GM12864 (cell line): ENCODE data around the gene ENTHD1.

Experiments used
- DNase-seq: peaks from one replicate; pipeline ENCODE4 v3.0.0-alpha.2; 2011; ENCODE audit warnings: low read depth
- H3K4me3 ChIP-seq: 2 replicates; pipeline ENCODE4 v1.5.1; 2011; ENCODE audit warnings: mild to moderate bottlenecking, low read depth, low read length, control low read depth
- CTCF ChIP-seq: IDR thresholded peaks from 2 replicates; pipeline ENCODE4 v1.5.1; 2011; ENCODE audit warnings: low read depth, mild to moderate bottlenecking, moderate library complexity, low read length, control low read depth, inconsistent platforms; ENCODE audit errors: missing control alignments

Gene ENTHD1

DNA sequence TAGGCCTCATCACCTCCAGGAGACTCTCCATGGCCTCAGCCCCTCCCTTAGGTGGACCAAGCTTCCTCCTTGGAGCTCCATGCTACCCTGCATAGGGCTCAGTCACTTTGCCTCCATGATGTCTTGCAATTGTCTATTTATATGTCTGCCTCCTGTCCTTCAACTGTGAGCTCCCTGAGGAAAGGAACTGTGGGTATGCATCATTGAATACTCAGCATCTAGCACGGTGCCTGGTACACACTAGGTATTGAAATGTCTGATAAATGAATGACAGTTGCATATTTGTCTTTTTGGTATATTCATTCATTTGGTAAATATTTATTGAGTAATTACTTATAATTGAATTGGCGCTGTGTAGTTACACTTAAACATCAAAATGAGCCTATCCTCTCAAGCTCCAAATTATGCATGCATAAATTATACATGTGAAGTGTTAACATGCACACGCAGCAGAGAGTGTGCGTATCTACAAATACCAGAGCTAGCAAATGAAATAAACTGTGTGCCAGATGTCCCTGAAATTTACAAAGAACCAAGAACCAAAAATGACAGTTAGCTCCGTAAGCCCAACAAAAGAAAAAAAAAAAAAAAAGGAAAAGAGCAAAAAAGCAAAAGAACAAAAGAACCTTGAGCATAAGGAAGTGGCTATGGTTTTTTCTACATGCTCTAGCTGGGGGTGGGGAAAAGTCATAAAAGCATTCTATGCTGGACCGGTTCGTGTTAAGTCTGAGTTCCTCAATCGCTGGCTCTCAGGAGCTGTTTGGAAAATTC lies 32.5 kb upstream of the ENTHD1 start:
- no peak for TF ChIP-seq CTCF
- DNase-seq: no peak
- H3K4me3 ChIP-seq: no peak overlapping the region

GRCh38 chr22:39925273-39925672 lies 31.7 kb upstream of the ENTHD1 start:
- DNase-seq: no peak
- TF ChIP-seq CTCF: no peak
- H3K4me3 ChIP-seq: no peak overlapping the region

GRCh38 chr22:39924286-39924685 lies 30.7 kb upstream of the ENTHD1 start:
- no peak for TF ChIP-seq CTCF
- no peak overlapping the region for H3K4me3 ChIP-seq
- DNase-seq: no peak

DNA sequence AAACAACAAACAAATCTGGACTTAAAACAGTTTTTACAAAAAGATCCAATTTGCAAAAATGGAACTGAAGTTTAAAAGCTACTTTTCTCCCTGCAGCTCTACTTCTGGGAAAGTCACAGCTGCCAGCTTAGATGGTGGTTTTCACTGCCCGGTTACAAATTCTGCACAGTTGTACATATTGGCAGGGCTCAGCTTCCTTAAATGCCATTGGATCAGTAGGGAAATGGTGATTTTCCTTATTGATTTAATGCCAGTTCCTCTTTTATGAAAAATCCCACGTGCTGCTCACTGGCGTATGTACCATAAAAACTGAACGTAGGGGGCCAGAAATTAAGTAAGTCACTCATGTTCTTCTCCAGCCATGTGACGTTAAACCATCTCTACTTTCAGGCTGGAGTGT lies 30.1 kb upstream of the ENTHD1 start:
- no peak for TF ChIP-seq CTCF

GRCh38 chr22:39920134-39920743 lies 26.7 kb upstream of the ENTHD1 start:
- no peak for TF ChIP-seq CTCF
- DNase-seq: no peak
- H3K4me3 ChIP-seq: no peak overlapping the region

More for the DNA sequence above, 30.1 kb upstream of the ENTHD1 start:
- no peak for DNase-seq
- H3K4me3 ChIP-seq: no peak overlapping the region

- TF ChIP-seq CTCF: no peak
- no peak overlapping the region for H3K4me3 ChIP-seq
- DNase-seq: no peak
Observed at GRCh38 chr22:39917776-39918495, 24.4 kb upstream of the ENTHD1 start.
